T-helper 1 cell treated with Interleukin-12 subunit alpha and Interleukin-12 subunit beta and Interleukin-4 antibody, amounts not matched to agents 30 μg/mL and 1 μg/mL, for 36 hours (primary cell): ENCODE results near the gene TMX2.

ENCODE experiments used
- H3K27ac Mint-ChIP-seq: one replicate; pipeline ENCODE4 v1.8.0; 2021; ENCODE audit warnings: mild to moderate bottlenecking, mixed read lengths
- H3K27me3 Mint-ChIP-seq: one replicate; pipeline ENCODE4 v1.8.0; 2021; ENCODE audit warnings: low read depth, mixed read lengths
- H3K36me3 Mint-ChIP-seq: one replicate; pipeline ENCODE4 v1.8.0; 2021; ENCODE audit warnings: low read depth, mixed read lengths
- H3K4me1 Mint-ChIP-seq: one replicate; pipeline ENCODE4 v1.8.0; 2021; ENCODE audit warnings: low read depth, mixed read lengths
- H3K4me3 Mint-ChIP-seq: one replicate; pipeline ENCODE4 v1.8.0; 2021; ENCODE audit warnings: mild to moderate bottlenecking, moderate library complexity, mixed read lengths
- H3K9me3 Mint-ChIP-seq: one replicate; pipeline ENCODE4 v1.8.0; 2021; ENCODE audit warnings: mixed read lengths

TMX2 gene

DNA sequence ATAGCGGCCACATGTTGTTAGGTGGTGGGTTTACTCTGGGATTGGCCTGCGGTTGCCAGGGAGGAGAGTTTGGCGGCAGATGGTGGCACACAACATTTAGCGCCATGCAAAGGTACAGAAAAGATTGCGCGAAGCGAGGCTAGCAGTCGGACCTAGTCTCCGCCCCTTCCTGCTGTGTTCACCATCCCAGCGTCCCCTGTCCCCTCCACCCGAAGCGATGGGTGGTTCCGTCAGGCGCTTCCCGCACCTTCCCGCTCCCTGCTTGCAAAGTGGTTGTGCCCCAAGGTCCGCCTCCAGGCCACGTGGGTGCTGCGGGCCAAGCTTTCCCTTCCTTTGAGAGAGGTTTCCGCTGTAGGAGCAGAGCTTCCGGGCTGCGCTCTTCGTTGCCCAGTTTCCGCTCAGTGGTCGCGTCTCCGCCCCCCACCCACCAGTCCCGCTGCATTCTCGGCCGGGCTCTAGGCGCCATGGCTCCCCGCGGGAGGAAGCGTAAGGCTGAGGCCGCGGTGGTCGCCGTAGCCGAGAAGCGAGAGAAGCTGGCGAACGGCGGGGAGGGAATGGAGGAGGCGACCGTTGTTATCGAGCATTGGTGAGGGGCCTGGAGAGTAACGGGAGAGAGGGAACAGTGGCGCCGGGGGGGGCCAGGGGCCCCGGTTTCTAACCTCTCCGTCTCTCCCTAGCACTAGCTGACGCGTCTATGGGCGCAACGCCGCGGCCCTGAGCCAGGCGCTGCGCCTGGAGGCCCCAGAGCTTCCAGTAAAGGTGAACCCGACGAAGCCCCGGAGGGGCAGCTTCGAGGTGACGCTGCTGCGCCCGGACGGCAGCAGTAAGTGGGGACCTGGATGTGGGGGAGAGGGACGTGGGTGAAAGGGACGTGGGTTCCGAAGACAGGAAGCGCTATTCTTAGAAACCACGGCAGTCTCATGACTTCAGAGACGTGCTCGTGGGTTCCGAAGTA, 29.0 kb downstream of the TMX2 start, which contains the start of gene SELENOH:
Gene SELENOH (plus strand): TSS at position 360 of the 955 bp plus-strand sequence. CDS start 105 bp downstream, at position 465.
- Mint-ChIP-seq H3K9me3 (no peaks in the 10 kb centered on the region), H3K4me1 (peaks cover 29% of the 10 kb centered on the region), H3K27ac (peak within 1 kb of the TSS; percentile 99), H3K36me3 (peaks cover 34% of the 10 kb centered on the region), H3K4me3 (peak within 1 kb of the TSS; percentile 99), H3K27me3 (no peaks in the 10 kb centered on the region)

DNA sequence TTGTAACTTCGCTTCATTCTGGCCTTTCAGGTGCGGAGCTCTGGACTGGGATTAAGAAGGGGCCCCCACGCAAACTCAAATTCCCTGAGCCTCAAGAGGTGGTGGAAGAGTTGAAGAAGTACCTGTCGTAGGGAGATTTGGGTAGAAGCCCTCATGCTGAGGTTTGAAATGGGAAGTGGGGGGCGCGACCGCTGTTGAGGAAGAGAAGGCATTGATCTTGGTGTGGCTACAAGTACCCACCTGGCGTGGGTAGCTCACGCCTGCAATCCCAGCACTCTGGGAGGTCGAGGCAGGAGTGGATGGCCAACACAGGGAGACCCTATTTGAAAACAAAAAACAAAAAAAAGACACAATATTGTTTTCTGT, 29.7 kb downstream of the TMX2 start:
- Mint-ChIP-seq H3K36me3 (peaks cover 35% of the 10 kb centered on the region), H3K9me3 (no peaks in the 10 kb centered on the region), H3K27ac (peak overlapping the region; percentile 99), H3K4me3 (peak overlapping the region; percentile 99), H3K27me3 (no peaks in the 10 kb centered on the region), H3K4me1 (peaks cover 30% of the 10 kb centered on the region)

DNA sequence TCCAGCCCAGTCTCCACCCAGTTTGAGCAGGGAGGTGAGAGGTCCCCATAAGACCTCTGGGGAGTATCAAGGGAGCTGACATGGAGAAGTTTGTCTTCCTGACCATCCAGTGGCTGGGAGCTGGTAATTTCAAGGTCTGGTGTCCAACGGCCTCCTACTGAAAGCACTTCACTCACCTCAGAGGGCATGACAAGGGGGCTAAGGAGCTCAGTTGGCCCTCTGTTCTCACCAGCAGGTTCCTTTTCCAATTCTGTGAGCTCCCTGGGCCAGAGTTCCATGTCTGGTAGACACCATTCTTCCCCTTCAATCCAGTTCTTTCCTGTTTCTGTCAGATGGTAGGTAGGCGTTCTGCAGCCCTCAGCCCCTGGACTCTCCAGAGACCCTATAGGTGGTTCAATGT, 32.0 kb downstream of the TMX2 start:
- Mint-ChIP-seq H3K4me1 (peaks cover 31% of the 10 kb centered on the region), H3K27ac (no peak overlapping the region), H3K4me3 (no peak overlapping the region), H3K27me3 (no peaks in the 10 kb centered on the region), H3K9me3 (no peaks in the 10 kb centered on the region), H3K36me3 (peaks cover 29% of the 10 kb centered on the region)

GRCh38 chr11:57745206-57745605, 32.8 kb downstream of the TMX2 start:
- Mint-ChIP-seq H3K27me3 (no peaks in the 10 kb centered on the region), H3K4me1 (peaks cover 28% of the 10 kb centered on the region), H3K27ac (peak overlapping the region; percentile 20), H3K4me3 (no peak overlapping the region), H3K9me3 (no peaks in the 10 kb centered on the region), H3K36me3 (peaks cover 27% of the 10 kb centered on the region)

- Mint-ChIP-seq H3K9me3 (no peaks in the 10 kb centered on the region), H3K4me3 (no peak overlapping the region), H3K36me3 (peaks cover 26% of the 10 kb centered on the region), H3K4me1 (peaks cover 29% of the 10 kb centered on the region), H3K27ac (no peak overlapping the region), H3K27me3 (no peaks in the 10 kb centered on the region)
These were observed 34.5 kb downstream of the TMX2 start for GRCh38 chr11:57746920-57747319.

DNA sequence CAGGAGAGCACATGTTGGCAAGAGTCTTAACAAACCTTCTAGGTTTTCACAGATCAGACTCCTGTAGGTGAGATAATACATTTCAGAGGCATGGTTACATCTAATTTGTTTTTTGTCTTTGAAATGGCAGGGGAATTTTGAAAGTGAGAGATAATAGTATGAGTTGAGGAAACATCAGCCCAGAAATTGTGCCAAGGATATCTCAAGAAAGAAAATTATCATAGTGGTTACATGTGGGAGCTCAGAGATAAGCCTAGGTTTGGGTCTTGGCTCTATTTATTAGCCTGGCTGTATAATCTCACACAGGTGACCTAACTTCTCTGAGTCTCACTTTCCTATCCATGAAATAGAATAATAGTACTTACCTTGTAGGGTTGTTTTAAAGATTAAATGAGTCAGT, 38.8 kb downstream of the TMX2 start:
- H3K27ac Mint-ChIP-seq = no peak overlapping the region
- no peak overlapping the region for H3K4me3 Mint-ChIP-seq
- H3K27me3 Mint-ChIP-seq = no peaks in the 10 kb centered on the region
- peaks cover 6% of the 10 kb centered on the region for H3K36me3 Mint-ChIP-seq
- H3K4me1 Mint-ChIP-seq = peaks cover 14% of the 10 kb centered on the region
- H3K9me3 Mint-ChIP-seq = no peaks in the 10 kb centered on the region

- Mint-ChIP-seq H3K27ac (peak within 1 kb of the TSS; percentile 24), H3K36me3 (peaks cover 6% of the 10 kb centered on the region), H3K27me3 (no peaks in the 10 kb centered on the region)
These were observed 39.4 kb downstream of the TMX2 start, which contains the start of gene BTBD18 for GRCh38 chr11:57751676-57752253. TSS of gene BTBD18 (minus strand) at chr11:57751819. CDS start at chr11:57751188, 631 bp downstream.

DNA sequence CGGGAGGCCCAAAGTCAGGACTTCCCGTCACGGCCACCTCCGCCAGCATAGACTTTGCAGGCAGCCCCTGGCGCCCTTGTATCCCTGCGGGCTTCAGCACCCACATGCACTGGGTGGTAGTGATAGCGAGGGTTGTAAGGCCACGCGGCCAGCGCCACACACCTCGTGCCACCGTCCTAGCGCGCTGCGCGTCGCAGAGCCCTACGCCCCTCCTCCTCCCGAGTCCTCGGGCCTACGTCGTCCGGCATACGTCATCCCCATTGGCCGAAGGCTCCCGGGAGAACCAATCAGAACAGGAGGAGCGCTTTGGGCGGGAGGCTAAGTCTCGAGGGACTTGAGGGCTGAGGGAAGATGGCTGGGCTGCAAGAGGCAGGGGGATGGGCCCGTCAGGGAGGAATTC, 40.6 kb downstream of the TMX2 start:
- Mint-ChIP-seq H3K4me1 (peaks cover 12% of the 10 kb centered on the region), H3K27ac (no peak overlapping the region), H3K9me3 (no peaks in the 10 kb centered on the region), H3K4me3 (no peak overlapping the region), H3K27me3 (no peaks in the 10 kb centered on the region), H3K36me3 (peaks cover 3% of the 10 kb centered on the region)

More at GRCh38 chr11:57751676-57752253, 39.4 kb downstream of the TMX2 start, which contains the start of gene BTBD18:
- Mint-ChIP-seq H3K4me3 (no peak within 1 kb of the TSS), H3K9me3 (no peaks in the 10 kb centered on the region), H3K4me1 (peaks cover 16% of the 10 kb centered on the region)

DNA sequence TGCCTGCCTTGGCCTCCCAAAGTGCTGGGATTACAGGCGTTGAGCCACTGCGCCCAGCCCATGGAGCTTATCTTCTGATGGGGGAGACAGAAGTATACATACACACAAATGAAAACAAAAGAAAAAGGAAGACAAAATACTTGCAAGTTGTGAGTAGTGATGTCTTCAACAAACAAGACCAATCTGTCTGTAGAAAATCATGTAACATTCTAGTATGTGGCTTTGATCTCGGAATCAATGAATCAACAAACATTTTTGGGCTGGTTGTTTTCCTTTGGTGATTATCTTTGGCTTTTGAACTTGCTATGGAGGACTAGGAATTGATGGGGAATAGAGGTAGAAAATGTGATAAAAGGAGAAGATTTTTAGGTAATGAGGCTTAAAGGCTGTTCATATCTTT, 45.8 kb downstream of the TMX2 start:
- Mint-ChIP-seq H3K4me1 (peaks cover 14% of the 10 kb centered on the region), H3K9me3 (no peaks in the 10 kb centered on the region), H3K4me3 (no peak overlapping the region), H3K27me3 (peaks cover 3% of the 10 kb centered on the region), H3K36me3 (no peaks in the 10 kb centered on the region), H3K27ac (no peak overlapping the region)

GRCh38 chr11:57761301-57762234, 49.2 kb downstream of the TMX2 start, which contains the start of gene CTNND1:
TSS of gene CTNND1 (plus strand) at chr11:57761802. CDS start at chr11:57791479, 29,677 bp downstream.
- H3K4me3 Mint-ChIP-seq = peak within 1 kb of the TSS; percentile 60

GRCh38 chr11:57762235-57762861, 50.0 kb downstream of the TMX2 start:
- peaks cover 3% of the 10 kb centered on the region for H3K27me3 Mint-ChIP-seq
- no peak overlapping the region for H3K4me3 Mint-ChIP-seq
- no peaks in the 10 kb centered on the region for H3K36me3 Mint-ChIP-seq
- H3K27ac Mint-ChIP-seq = no peak overlapping the region
- H3K9me3 Mint-ChIP-seq = no peaks in the 10 kb centered on the region
- peaks cover 15% of the 10 kb centered on the region for H3K4me1 Mint-ChIP-seq

More at GRCh38 chr11:57761301-57762234, 49.2 kb downstream of the TMX2 start, which contains the start of gene CTNND1:
- no peak within 1 kb of the TSS for H3K27ac Mint-ChIP-seq
- H3K36me3 Mint-ChIP-seq = no peaks in the 10 kb centered on the region
- H3K4me1 Mint-ChIP-seq = peaks cover 15% of the 10 kb centered on the region
- H3K9me3 Mint-ChIP-seq = no peaks in the 10 kb centered on the region
- peaks cover 3% of the 10 kb centered on the region for H3K27me3 Mint-ChIP-seq

- Mint-ChIP-seq H3K27me3 (peaks cover 3% of the 10 kb centered on the region), H3K9me3 (no peaks in the 10 kb centered on the region), H3K4me3 (no peak overlapping the region), H3K4me1 (peaks cover 17% of the 10 kb centered on the region), H3K27ac (no peak overlapping the region), H3K36me3 (no peaks in the 10 kb centered on the region)
These were observed 51.2 kb downstream of the TMX2 start for GRCh38 chr11:57763568-57763967.

DNA sequence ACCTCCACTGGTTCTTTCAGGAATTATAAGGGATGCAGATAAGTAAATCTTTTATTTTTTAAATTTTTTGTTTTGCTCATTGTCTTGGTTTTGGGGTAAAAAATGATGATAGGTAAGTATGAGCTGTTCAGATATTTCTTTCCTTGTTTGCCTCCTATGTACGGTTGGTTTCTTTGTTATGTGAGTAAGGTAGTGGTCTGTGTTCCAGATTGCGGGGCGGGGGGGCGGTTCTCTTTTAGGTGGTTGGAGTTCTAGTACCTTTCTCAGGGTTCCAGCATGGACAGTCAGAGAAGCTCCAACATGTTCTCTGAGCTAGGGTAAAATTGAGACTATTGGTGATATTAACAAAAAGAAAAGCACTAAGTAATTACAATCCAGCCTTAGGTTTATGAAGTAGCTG, 51.6 kb downstream of the TMX2 start:
- no peak overlapping the region for H3K4me3 Mint-ChIP-seq
- peaks cover 3% of the 10 kb centered on the region for H3K27me3 Mint-ChIP-seq
- H3K36me3 Mint-ChIP-seq = no peaks in the 10 kb centered on the region
- no peaks in the 10 kb centered on the region for H3K9me3 Mint-ChIP-seq
- no peak overlapping the region for H3K27ac Mint-ChIP-seq
- peaks cover 17% of the 10 kb centered on the region for H3K4me1 Mint-ChIP-seq
